Urothelium cell line (cell line): Measurements from ENCODE around the gene ZNF385D.

Experiments used
- DNase-seq: peaks from one replicate; pipeline ENCODE4 v3.0.0; 2011; ENCODE audit warnings: low spot score, mixed read lengths
- FAIRE-seq: peaks from 2 replicates; lab custom pipeline; 2011; peaks lifted over from hg19 to GRCh38; lab: Jason Lieb, UNC

ZNF385D gene

DNA sequence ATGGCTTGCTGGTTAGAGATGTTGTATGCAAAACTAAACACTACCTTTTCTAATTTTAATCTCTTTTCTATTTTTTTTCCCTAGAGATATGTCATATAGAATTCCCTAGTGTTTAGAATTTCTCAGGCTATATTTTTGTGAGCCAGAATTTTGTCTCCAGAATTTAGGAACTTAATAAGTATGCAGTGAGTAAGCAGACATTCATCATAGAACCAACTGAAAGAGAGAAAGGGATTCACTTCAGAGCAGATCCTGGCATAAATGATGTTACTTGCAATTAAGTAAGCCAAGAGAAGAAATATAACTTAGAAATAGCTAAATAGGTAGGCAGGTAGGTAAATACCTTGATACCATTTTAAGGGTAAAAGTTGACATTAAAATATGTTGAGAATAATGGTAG, 288.9 kb downstream of the ZNF385D start:
- no peak for FAIRE-seq
- no peak for DNase-seq

DNA sequence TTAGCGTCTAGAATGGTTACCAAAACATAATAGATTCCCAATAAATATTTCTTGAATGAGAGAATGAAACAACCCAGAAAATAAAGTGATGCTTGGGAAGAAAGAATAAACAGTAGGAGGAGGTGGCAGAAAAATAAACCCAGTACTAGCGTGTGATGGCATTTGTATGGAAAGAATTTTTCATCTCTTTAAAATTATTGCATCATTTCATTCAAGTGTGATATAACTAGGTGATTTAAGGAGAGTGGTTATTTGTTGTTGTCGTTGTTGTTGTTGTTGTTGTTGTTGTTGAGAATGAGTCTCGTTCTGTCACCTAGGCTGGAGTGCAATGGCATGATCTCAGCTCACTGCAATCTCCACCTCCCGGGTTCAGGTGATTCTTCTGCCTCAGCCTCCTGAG, 293.9 kb downstream of the ZNF385D start:
- FAIRE-seq (no peak), DNase-seq (no peak)

DNA sequence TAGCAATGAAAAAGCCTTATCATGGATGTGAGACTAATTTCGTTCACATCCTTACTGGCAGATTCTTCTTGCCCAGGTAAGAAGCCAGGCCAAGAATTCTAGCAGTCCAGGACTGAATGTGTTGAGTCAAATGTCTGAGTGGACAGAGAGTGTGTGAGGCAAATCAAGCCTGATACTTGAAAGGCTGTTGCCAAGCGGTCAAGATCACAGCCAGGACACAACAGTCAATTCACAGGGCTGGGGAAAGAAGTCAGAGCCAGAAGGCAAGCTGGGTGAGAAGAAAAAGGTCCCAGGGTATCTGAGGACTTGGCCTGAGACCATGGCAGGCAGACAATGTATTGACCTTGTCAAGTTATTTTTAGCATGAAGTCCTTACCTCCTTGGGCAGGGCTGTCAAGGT, 301.3 kb downstream of the ZNF385D start:
- DNase-seq (no peak), FAIRE-seq (no peak)

DNA sequence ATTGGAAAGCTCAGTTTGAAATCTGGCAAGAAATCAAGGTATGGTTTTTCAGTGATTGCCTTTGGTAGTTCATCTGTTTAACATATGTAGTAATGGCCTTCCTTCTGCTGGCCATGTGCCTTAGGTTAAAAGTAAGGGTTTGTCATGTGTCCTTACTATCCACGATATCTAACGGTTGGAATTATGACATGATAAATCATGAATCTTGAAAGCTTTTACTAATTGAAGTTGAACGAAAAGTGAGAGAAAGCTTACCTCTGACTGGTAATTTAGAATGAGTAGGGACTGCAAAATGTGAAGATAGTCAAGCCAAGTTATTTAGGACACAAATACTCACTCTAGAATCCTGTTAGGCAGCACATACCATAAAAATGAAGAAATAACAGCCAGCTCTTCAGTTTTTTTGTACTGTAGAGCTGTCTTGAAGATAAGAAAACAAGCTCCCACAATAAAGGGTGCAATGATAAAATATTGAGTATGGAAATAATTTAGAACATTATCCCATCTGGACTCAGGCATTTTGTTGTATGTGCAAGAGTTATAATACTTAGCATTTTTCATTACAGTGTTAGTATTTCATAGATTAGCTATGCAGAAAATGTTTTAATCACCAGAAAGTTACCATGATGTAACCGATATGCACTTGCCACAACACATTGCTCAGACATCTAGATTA, 303.4 kb downstream of the ZNF385D start:
- DNase-seq (no peak), FAIRE-seq (no peak)

DNA sequence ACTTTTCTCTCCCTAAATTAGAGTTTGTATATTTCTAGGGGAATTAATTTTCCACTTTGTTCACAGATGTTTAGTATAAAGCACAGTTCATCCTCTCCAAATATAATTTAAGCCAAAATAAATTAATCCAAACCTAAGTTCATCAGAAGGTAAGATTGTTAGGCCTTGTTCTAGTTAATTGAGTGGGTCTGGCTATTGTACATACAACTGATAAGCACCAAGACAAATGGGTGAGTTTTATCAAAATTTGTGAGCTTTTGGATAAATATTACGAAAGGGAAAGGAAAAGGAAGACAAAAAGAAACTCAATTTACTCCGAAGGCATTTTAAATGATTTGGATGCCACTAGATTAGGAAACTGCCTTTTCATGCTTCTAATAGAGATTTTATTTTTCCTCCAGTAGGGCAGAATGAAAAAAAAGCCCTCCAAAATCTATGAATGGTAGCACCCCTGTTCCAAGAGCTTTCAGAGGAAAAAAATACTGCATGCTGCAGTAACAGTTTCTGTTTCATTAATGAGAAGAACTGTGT, 304.0 kb downstream of the ZNF385D start:
- FAIRE-seq, result no peak
- DNase-seq, result no peak

DNA sequence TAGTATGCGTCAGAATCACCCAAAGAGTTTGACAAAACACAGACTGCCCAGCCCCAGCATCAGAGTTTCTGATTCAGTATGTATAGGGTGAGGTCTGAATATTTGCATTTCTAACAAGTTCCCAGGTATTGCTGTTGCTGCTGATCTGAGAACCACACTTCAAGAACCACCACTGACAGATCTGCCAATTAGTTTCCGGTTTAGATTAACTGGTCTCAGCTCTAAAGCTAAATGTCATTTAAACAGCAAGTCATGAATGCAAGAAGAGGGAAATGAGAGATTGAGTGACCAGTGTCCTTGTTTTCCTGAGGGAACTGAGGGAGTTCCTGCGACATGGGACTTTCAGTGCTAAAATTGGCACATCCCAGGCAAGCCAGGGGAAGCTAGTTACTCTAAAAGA, 305.0 kb downstream of the ZNF385D start:
- FAIRE-seq (no peak), DNase-seq (no peak)

DNA sequence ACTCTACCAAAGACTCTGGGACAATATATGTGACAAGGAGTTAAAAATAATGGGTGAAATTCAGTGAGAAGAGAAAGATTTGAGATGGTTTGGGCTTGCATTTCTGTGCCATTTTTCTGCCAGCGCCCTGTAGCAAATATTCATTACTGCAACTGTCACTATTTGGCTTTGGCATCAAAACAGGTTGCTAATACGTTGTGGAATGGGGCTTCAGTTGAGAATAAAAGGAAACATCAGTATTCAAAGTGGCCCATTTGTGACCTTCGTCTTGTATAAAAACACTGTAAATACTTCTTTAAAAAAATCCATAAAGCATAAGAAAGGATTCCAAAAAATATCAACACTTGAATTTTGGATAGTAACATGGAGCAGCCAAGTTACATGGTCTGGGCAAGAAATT, 309.2 kb downstream of the ZNF385D start:
- DNase-seq, result no peak
- no peak for FAIRE-seq

DNA sequence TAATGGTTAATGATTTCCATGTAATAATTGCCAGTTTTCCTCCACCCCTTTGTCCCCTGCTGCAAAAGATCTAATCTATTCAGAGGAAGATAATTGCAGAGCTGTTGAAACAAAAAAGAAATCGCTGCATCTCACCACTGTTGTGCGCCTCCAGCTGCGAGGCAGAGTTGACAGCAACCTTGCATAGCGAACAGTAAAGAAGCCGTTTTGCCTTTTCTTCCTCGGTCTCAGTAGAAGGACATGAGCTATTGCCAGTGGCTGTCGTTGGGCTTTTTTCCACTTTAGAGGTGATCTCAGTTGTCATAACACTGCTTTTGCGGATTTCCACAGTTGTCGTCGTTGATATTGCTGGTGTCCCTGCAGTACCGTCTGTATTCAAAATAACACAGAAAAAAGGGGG, 314.2 kb downstream of the ZNF385D start:
- FAIRE-seq (no peak), DNase-seq (no peak)

DNA sequence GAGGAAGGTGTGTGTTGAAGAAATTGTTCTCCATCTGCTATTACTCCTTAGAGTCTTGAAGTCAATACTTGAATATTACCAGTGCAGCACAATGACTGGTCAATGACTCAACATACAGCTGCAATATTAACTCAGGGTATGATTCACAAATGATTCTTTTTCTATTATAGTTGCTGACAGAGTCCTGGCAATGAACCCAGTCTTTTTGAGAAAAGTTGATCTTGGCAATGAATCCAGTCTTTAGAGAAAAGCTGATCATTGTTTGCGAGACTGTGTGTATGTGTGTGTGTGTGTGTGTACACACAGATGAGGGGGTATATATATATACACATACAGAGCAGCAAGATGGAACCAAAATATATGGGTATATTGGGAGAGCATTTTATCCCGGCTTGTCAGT, 315.1 kb downstream of the ZNF385D start:
- DNase-seq (peak; percentile 46), FAIRE-seq (peak; percentile 68)

DNA sequence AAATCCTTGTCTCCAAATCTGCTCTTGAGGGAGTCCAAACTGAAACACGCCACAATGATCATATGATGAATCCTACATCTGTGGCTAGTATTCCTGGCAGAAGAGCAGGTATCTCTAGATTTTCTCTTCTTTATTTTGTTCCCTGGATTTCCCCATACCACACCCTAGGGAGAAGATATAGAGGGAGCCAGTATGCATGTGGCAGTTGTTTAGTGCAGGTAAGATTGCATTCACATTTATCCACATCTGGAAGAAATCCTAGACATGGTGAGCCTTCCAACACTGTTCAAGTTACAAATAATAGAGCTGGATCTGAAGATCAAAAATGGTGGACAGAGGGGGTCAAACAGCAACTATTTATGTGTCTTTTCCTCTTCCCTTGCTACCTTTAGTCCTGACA, 316.7 kb downstream of the ZNF385D start:
- FAIRE-seq (no peak), DNase-seq (no peak)

DNA sequence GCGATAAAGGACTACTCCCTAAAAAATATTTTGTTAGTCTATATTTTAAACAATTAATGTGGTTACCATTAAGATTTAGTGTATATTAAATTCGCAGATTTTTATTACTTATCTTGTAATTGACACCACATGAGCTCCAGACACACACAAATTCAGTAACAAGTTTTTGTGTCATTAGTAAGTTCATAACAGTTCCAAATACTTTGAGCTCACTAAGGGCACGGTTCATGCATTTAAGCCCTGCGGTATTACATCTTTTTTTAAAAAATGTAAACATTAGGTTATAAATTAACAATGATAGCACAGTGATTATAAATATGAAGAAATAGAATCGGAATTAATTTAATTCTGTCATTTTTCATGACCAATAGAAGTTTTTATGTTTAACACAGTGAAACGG, 317.3 kb downstream of the ZNF385D start:
- FAIRE-seq (no peak), DNase-seq (no peak)

DNA sequence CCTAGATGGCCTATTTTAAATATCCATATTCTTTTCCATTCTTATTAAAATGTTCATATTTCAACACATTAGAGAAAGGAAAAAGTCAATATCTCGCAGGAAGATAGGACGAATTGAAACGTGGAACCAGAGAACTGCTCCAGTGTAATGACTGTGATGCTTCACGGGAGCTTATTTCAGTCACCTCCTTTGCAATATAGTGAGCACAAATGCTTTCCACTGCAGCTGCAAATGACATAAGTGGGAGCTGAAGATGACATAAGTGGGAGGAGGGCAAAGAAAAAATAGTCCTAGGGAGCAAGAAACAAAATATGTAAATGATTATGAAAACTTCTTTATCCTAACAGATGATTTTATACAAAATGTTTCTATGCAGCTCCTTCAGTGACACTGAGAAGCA, 324.1 kb downstream of the ZNF385D start:
- FAIRE-seq, result no peak
- DNase-seq, result no peak

DNA sequence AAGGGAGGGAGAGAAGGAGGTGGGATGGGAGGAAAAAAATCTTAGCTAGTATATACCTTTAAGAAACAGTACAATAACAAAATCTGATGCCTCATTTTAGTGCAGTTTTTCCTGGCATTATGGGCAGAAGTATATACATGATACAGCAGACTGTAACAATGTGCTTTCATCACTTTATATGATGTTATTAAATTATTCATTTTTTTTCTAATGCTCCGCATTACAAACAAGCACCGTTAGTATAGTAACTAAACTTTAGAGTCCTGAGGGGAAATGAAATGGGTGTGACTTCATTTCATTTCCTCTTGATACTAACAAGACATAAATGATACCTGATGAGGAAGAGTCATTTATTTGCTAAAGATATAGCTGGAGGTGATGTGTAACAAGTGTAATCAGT, 325.3 kb downstream of the ZNF385D start:
- FAIRE-seq, result no peak
- DNase-seq, result no peak

DNA sequence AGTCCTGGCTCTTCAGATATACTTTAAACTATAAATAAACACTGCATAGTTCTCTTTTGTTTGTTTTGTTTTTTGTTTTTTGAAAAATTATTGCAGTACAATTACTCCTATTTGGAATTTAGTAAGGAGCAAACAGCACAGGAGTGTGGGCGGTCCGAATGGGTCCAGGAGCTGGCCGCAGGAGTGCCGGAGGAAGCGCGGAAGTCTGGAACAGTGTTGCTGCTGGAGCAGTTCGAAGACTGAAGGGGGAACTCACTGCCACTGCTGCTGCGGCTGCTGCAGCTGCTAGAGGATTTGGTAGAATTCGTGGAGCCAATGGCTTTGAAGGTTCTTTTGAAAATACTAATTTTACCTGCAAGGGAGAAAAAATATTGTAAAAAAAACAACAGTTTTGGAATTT, 329.9 kb downstream of the ZNF385D start:
- no peak for DNase-seq
- no peak for FAIRE-seq

DNA sequence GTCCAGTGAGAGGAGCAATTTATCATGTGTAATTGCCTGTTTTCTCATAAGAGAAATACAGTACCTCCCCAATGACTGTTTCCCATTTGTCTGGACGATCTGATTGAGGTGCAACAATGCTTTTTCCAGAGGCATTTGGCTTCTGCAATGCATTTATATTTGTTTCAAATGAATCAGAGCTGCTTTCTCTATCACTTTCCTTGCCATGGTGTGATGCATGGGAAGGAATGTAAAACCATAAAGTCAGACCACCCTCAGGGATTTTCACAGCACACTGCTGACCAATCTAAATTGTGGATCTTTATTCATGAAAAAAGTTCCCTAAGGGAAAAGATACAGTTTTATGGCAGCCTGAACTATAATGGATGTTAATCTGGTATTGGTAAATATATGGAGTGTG, 333.0 kb downstream of the ZNF385D start:
- FAIRE-seq (no peak), DNase-seq (no peak)

DNA sequence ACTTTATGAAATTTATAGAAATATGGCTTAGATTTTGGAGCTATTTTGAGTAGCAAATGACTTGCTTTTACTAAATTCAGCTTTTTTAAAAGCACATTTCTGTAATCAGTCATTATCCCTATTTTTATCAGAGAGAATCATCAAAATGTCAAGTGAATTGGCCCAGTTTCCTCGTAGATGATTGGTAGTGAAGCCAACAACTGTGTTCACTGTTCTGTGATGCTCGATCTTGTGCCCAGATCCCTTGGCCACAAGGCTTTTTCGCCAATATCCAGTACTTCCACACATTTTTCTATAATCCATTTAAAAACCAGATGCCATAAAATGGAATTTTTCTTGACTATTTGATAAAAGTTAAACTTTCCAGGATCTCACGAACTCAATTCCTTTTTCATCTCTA, 336.5 kb downstream of the ZNF385D start:
- FAIRE-seq (no peak), DNase-seq (no peak)

DNA sequence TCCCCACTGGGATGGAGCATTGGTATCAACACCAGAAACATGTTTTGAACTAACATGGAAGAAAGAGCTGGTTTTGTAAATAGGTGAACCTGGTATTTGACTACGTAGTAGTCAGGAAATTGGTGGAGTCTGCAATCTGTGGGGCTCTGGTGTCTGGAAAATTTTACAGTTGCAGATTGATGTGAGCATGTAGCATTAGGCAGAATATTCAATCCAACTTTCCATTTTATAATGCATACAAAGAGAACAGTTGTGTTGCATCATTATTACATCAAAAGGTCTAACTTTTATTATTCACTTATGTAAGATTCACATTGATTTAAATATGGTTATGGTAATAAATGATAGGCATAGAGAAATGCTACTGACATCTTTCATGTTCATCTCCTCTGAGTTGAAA, 340.0 kb downstream of the ZNF385D start:
- DNase-seq (no peak), FAIRE-seq (no peak)

DNA sequence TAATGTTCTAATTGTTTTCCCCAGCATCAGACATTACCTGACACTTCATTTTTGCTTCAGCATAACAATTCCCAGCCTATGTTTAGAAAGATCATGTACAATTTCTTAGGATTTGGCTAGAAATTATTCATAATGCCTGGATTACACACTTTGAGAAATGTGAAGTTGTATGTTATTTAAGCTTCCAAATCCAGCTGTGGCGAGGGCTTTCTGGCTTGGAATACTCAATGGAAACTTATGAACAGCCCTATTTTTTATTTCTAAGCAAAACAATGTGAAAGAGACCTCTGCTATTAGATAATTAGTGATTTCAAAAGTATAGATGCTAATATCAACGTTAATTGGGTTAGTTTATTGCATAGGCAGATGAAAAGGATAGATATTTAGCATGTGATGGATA, 341.6 kb downstream of the ZNF385D start:
- no peak for DNase-seq
- no peak for FAIRE-seq

DNA sequence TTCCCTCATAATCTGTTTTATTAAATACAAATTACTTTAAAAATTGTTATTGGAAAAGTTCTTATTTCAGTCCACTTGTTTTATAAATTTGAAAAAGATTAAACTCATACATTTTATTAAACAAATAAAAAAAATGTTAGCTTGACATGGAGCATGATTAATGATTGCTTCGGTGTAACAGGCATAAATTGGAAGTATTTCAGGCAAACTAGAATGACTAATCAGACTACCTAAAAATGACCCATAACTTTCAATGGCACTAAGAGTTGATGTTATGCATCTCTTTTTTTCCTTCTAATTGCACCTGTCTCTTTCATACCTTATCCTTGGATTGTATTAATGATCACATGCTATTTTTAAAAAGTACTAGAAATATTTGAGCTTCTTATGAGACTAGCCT, 343.3 kb downstream of the ZNF385D start:
- FAIRE-seq (no peak), DNase-seq (no peak)

DNA sequence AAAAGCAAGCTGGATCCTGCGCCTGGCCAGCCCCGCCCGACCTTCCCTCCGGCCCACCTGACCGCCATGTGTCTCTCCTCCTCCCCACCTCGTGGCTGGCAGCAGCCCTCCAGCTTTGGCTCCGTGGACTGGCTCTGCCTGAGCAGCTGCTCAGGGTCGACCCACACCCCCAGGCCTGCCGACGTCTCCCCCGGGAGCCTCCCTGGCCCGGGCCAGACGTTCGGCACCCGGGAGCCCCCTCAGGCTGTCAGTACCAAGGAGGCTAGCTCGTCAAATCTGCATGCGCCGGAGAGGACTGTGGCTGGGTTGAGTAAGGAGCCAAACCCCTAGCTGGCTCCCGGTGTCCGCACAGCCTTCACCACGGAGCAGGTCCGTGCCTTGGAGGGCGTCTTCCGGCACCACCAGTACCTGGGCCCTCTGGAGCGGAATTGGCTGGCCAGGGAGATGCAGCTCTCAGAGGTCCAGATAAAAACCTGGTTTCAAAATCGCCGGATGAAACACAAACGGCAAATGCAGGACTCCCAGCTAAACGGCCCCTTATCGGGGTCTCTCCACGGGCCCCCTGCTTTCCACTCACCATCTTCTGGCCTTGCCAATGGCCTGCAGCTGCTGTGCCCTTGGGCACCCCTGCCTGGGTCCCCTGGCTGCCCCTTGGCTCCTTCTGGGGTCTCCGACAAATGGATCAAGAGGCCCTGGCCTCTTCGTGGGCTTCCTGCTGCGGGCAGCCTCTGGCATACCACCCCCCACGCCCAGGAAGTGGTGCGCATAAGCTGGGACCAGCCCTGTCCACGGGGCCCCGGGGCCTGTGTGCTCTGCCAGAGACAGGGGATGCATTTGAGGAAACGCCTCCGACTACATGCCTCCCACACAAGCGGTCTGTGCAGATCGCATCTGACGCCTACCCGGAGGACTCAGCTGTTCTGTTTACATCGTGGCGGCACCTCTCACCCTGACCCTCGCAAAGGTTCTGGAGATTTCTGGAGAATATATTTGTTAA, 345.0 kb downstream of the ZNF385D start:
- no peak for FAIRE-seq
- DNase-seq, result no peak

DNA sequence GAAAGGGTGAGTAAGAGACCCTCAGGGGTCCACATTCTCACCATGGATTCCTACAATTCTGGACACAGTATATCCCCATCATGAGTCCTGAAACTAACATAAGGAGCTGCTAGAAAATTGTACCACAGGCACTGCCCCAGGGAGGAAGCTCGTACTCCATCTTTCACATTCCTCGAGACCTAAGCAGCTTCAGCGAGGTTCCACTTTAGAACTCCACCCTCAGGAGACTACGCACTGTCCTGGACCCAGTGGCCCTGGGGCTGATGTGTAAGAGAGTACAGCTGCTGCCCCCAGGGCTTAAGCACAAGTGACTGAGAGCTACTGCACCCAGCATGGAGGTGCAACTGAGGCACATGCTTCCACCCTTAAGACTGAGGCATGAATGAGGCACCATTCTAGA, 352.5 kb downstream of the ZNF385D start:
- FAIRE-seq (no peak), DNase-seq (no peak)

DNA sequence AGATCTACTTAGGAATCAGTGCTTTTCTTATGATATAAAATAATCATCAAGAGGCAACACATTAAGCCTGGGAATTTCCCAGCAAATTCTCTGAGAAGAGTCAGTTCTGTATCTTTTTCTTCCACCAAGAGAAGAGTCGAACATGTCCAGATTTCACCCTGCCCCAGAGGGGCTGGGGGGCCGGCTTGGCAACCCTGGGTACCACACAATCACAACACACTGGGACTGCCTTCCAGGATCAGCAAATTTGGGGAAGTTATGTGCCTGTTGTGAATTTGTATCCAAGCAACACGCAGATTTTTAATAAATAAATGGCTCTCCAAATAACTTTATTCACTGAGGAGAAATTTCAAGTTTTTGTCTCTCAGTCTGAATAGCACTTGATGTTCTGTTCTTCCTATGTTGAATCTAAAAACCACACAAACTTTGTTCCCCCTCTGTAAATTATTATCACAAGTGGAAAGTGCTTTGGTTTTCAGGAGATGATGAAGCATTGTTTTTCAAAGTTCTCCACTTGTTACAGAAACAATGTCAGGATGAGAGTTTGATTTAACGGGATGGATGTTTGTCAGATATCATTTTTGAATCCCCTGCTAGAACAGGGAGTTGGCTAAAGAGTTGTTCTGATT, 357.2 kb downstream of the ZNF385D start:
- DNase-seq, result no peak
- no peak for FAIRE-seq
